ENCODE results near the gene TGM5. TPM values are rescaled to one million over a fixed set of nuclear protein-coding genes. Genes with fewer than 3 reads are reported as not detected.

Gene TGM5
- total RNA-seq, 1 donor from 2014 or later, result not detected

DNA sequence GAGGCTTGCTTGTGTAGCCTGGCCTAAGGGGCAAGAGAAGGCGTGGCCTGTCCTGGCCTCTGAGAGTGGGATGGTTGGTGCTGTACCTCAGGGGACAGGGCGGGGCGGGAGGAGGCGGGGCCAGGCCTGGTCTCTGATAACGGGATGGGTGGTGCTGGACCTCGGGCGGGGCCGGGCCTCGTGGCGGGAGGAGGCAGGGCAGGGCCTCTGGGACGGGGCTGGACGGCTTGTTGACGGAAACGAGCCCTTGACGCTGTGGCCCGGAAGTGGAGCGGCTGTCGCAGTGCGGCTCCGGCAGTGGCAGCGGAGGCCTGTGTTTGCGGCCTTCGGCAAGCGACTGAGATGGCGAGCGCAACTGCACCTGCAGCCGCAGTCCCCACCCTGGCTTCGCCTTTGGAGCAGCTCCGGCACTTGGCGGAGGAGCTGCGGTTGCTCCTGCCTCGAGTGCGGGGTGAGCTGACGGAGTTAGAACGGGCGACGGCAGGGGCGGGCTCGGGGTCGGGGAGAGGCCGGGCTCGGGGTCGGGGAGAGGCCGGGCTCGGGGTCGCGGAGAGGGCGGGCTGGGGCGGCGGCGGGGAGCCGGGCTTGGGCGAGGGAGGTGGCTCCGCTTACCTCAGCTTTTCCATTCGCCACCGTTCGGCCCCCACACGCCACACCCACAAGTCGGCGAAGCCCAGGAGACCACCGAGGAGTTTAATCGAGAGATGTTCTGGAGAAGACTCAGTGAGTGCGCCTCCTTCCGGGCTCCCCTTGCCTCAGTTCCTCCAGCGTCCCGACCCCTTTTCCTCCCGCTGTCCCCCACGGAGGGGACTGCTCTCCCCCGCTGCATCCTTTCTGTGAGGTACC, 81.3 kb downstream of the TGM5 start, which contains the start of gene CCNDBP1:
TSS of gene CCNDBP1 (plus strand) at position 247 of the 846 bp plus-strand sequence. CDS start at position 343, 96 bp downstream.
- DNase-seq (peak; percentile 99), ATAC-seq (ENCODE audit: poor library complexity) (peak; percentile 97)
- intact Hi-C loops (cut with DNase I), result no loop called here

DNA sequence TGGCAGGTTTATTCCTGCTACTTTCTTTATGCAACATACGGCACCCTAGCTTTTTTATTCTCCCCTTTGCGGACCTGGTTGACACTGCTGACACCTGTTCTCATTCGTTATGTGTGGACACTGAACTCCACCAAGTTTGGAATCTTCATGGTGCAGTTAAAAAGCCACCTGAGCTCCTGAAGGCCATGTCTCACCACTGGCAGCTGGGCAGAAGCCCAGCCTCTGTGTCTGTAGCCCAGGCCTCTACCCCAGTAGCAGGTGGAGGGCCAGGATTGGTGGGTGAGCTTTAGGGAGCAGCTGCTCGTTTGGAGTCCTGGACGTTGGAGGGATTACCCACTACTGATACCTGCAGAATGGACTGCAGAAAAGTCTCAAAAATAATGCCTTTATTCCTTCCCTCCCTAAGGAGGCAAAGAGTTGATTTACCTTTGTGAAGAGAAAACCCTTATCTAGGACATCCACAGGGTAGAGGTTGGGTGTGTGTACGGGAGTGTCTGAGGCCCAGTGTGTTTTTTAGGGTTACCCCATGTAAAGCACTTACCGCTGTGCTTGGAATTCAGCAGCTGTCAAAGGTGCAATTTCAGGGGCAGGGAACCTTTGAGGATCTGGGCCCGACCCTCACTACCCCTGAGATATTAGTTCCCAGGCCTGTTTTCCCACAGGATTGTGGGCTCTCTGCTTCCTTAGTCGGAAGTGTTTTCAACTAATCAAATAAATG, 82.2 kb downstream of the TGM5 start:
- intact Hi-C loops (cut with DNase I), result no loop called here
- peak; percentile 1 for ATAC-seq (ENCODE audit: poor library complexity)
- DNase-seq, result no peak

DNA sequence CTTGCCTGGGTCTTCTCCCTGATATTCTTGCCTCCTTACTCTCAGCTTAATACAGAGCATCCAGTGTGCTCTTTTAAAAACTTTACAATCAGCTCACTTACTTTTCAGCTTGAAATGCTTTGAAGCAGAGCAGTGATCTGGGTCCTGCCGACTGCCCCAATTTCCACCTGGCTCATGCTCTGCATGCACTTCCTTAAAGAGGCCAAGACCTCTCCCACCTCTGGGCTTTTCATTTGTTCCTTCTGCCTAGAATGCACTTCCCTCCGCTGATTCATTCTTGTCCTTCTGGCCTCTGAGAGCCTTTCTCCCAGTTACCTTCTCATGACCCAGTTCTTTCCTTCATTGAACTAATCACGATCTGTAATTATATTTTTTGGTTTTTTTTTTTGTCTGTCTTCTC, 83.5 kb downstream of the TGM5 start:
- no peak for ATAC-seq (ENCODE audit: poor library complexity)
- intact Hi-C loops (cut with DNase I), result no loop called here

More for the DNA sequence above, 83.5 kb downstream of the TGM5 start:
- no peak for DNase-seq

Other genes with a start within 250 kb of the TGM5 start
- 19.5 TPM for gene UBR1, start 160.9 kb downstream of the TGM5 start, total RNA-seq
- gene TMEM62, start 133.3 kb downstream of the TGM5 start, total RNA-seq, result 9.4 TPM
- gene CCNDBP1, start 81.5 kb downstream of the TGM5 start, total RNA-seq, result 47.7 TPM
- gene EPB42, start 45.9 kb downstream of the TGM5 start, total RNA-seq, result 0.24 TPM
- not detected for gene TGM7, start 35.3 kb upstream of the TGM5 start, total RNA-seq
- gene LCMT2, start 63.6 kb upstream of the TGM5 start, total RNA-seq, result 4.8 TPM
- 11.7 TPM for gene ZSCAN29, start 104.1 kb upstream of the TGM5 start, total RNA-seq
- gene TUBGCP4, start 104.2 kb upstream of the TGM5 start, total RNA-seq, result 11.1 TPM
- 23.7 TPM for gene TP53BP1, start 226.2 kb upstream of the TGM5 start, total RNA-seq

Measured in Right ventricle myocardium superior (tissue), 1 donor.